Adrenal gland (tissue), 12 donors: Measurements from ENCODE around the gene FHIT. TPM values are rescaled to one million over a fixed set of nuclear protein-coding genes. Genes with fewer than 3 reads are reported as not detected.

ENCODE experiments used
- DNase-seq, 7 donors: peaks; one replicate each; pipeline ENCODE4 v3.0.0-alpha.2; 2019 to 2020
- H3K27ac ChIP-seq, 5 donors: fragments of 200-600 bp; sonication (generic) in 4 of 5; 1 replicate in 3 of 5; 2 replicates in 2 of 5; pipeline versions ENCODE4 v1.5.1 to v1.8.0; 2016 to 2020; ENCODE audit warnings: mild to moderate bottlenecking in 1 of 5
- H3K27me3 ChIP-seq: fragments of 200-600 bp; 2 replicates; pipeline ENCODE4 v1.8.0; 2021
- H3K36me3 ChIP-seq, 2 donors: fragments of 200-600 bp; replicated peaks in 1 of 2; 1 replicate in 1 of 2; 2 replicates in 1 of 2; pipeline versions ENCODE4 v1.5.1 to v1.8.0; 2018 to 2022
- H3K4me1 ChIP-seq, 2 donors: fragments of 200-600 bp; replicated peaks in 1 of 2; 1 replicate in 1 of 2; 2 replicates in 1 of 2; pipeline versions ENCODE4 v1.5.1 to v1.8.0; 2018 to 2021
- H3K4me3 ChIP-seq, 4 donors: fragments of 200-600 bp; sonication (generic) in 3 of 4; one replicate each; pipeline ENCODE4 v1.5.1; 2016 to 2018
- H3K9me3 ChIP-seq, 3 donors: fragments of 200-600 bp; sonication (generic) in 1 of 3; replicated peaks in 1 of 3; 1 replicate in 2 of 3; 2 replicates in 1 of 3; pipeline versions ENCODE4 v1.5.1 to v1.8.0; 2016 to 2021
- POLR2A ChIP-seq, 2 donors: fragments of 450-650 bp; IDR thresholded peaks; one replicate each; pipeline ENCODE4 v1.6.1; 2017; ENCODE audit warnings: antibody characterized with exemption in 2 of 2, mild to moderate bottlenecking in 2 of 2, moderate library complexity in 1 of 2
- WGBS, 4 donors: extraction: QIAGEN DNeasy Blood & Tissue Kit in 2 of 4; methylation state at CpG; one replicate each; pipeline versions ENCODE4 v1.1.5 to v1.1.7; 2013 to 2017; 5-methylcytosine and 5-hydroxymethylcytosine counted together
- intact Hi-C, 2 donors: fragments of 100-400 bp; cut with DNase I; formaldehyde crosslinking; loops; one replicate each; pipeline versions ENCODE4 v1.14.1 to v1.15.0; 2022 to 2023
- polyA plus RNA-seq, 3 donors: library from polyadenylated mRNA; stranded (reverse); fragments of 200-250 nt in 2 of 3; fragments of 350-450 nt in 1 of 3; fragmentation: Illumina TruSeq in 1 of 3; extraction: RNeasy Lipid Tissue Mini Kit (QIAGEN cat#74804) in 1 of 3; gene quantifications; one replicate each; pipeline ENCODE4 v1.2.3, GENCODE V29; 2013 to 2014
- total RNA-seq, 9 donors: library from RNA; depleted of rRNA in 4 of 9; stranded (reverse); fragments of >200 nt in 4 of 9; fragments of 120-200 nt in 1 of 9; fragmentation: NEBNext Ultra II Directional in 1 of 9; extraction: Animal tissue kit (Norgen Biotek cat#: 25700) in 1 of 9; gene quantifications; one replicate each; pipeline versions ENCODE4 v1.1.0 to v1.2.4, GENCODE V29; 2013 to 2023
- TF ChIP-seq, protein P1 (sequence below), 6 experiments: fragments of 450-650 bp in 4 of 6; fragments of 200-600 bp in 2 of 6; sonication (generic) in 1 of 6; IDR thresholded peaks; 1 replicate in 5 of 6; 2 replicates in 1 of 6; pipeline versions ENCODE4 v1.5.1 to v1.8.0; 2016 to 2021; ENCODE audit warnings: antibody characterized with exemption in 6 of 6, mild to moderate bottlenecking in 2 of 6, moderate library complexity in 1 of 6
- donor health status: healthy with polysubstance abuse.
- donor health status: Bipolar disorder and iron deficiency.
- donor health status: DM: yes; HTN: yes; CAD: no.
- donor health status: DM: no; HTN: no; CAD: no.
- donor health status: DM: no; HTN: no; CAD: no.
- donor health status: DM: yes; HTN: yes; CAD: no.

FHIT gene
- total and polyA plus RNA-seq, 12 donors, result 14.1 to 43.9 (median 28.8) TPM

DNA sequence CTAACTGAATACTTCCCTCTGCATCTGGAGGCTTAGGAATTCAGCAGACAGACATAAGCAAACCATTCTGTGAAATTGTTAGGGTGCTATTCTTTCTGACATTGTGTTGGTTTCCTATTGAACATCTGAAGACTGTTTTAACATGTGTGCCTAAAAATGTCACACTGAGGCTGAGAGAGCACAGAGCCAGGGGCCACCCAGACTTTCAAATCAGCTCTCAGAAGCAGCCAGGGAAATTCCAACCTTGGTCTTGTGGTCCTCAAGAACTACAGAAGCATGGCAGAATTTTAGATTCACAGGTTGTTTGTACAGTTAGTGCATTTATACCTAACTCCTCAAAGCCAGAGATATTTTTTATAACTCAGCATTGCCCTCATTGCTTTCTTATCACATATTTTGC, 1272.3 kb downstream of the FHIT start:
- Histone ChIP-seq H3K4me1 (no peaks in the 10 kb centered on the region), H3K27ac (no peak overlapping the region), H3K4me3 (no peak overlapping the region), H3K36me3 (no peaks in the 10 kb centered on the region), H3K27me3 (no peaks in the 10 kb centered on the region), H3K9me3 (no peaks in the 10 kb centered on the region)
- intact Hi-C loops, result no loop called here
- no peak for DNase-seq
- TF ChIP-seq, protein P1, sequence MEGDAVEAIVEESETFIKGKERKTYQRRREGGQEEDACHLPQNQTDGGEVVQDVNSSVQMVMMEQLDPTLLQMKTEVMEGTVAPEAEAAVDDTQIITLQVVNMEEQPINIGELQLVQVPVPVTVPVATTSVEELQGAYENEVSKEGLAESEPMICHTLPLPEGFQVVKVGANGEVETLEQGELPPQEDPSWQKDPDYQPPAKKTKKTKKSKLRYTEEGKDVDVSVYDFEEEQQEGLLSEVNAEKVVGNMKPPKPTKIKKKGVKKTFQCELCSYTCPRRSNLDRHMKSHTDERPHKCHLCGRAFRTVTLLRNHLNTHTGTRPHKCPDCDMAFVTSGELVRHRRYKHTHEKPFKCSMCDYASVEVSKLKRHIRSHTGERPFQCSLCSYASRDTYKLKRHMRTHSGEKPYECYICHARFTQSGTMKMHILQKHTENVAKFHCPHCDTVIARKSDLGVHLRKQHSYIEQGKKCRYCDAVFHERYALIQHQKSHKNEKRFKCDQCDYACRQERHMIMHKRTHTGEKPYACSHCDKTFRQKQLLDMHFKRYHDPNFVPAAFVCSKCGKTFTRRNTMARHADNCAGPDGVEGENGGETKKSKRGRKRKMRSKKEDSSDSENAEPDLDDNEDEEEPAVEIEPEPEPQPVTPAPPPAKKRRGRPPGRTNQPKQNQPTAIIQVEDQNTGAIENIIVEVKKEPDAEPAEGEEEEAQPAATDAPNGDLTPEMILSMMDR (IDR thresholded peaks at IDR 0.05), result no peak
- no peak for TF ChIP-seq POLR2A (IDR thresholded peaks at IDR 0.05)

DNA sequence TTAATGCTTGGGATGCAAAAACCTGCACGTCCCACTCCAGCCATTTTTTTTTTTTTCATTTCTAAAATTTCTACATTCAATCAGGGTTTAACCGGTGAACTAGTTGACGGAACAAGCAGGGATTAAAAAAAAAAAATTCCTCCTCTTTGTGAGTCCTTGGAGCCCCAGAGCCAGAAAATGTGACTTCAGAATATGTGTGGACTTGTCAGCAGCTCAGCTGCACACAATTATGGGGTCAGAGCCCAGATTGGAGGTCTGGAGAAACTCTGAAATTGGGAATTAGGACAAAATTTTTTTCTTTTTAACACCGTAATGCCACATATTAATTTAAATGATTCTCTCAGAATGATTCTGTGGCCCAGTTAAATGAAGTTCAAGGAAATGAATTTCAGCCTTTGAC, 1280.5 kb downstream of the FHIT start:
- Histone ChIP-seq H3K27me3 (no peaks in the 10 kb centered on the region), H3K27ac (no peak overlapping the region), H3K36me3 (no peaks in the 10 kb centered on the region), H3K9me3 (no peaks in the 10 kb centered on the region), H3K4me1 (no peaks in the 10 kb centered on the region), H3K4me3 (no peak overlapping the region)
- DNase-seq, result no peak
- intact Hi-C loops, result no loop called here
- 77 to 93% (median 84%) methylated on average over 4 of the region's 4 CpGs for WGBS, 4 donors
- no peak for TF ChIP-seq POLR2A (IDR thresholded peaks at IDR 0.05)
- TF ChIP-seq, protein P1 (IDR thresholded peaks at IDR 0.05), result no peak

- TF ChIP-seq, protein P1 (IDR thresholded peaks at IDR 0.05), result no peak
- TF ChIP-seq POLR2A (IDR thresholded peaks at IDR 0.05), result no peak
- Histone ChIP-seq H3K9me3 (no peaks in the 10 kb centered on the region), H3K4me3 (no peak overlapping the region), H3K27ac (no peak overlapping the region), H3K36me3 (no peaks in the 10 kb centered on the region), H3K4me1 (no peaks in the 10 kb centered on the region), H3K27me3 (no peaks in the 10 kb centered on the region)
- intact Hi-C loops, result no loop called here
- WGBS, 4 donors, result 75 to 82% (median 77%) methylated on average over 6 of the region's 6 CpGs
- no peak for DNase-seq
These were observed 1280.9 kb downstream of the FHIT start for GRCh38 chr3:59970376-59970775.

- Histone ChIP-seq H3K4me1 (no peaks in the 10 kb centered on the region), H3K4me3 (no peak overlapping the region), H3K36me3 (no peaks in the 10 kb centered on the region), H3K27me3 (no peaks in the 10 kb centered on the region), H3K27ac (no peak overlapping the region), H3K9me3 (no peaks in the 10 kb centered on the region)
- 81 to 85% (median 84%) methylated on average over 5 of the region's 5 CpGs for WGBS, 4 donors
- no peak for DNase-seq
- intact Hi-C loops, result no loop called here
- no peak for TF ChIP-seq POLR2A (IDR thresholded peaks at IDR 0.05)
- TF ChIP-seq, protein P1 (IDR thresholded peaks at IDR 0.05), result no peak
These were observed 1282.7 kb downstream of the FHIT start for GRCh38 chr3:59968513-59969045.
